Liver (tissue), 9 donors: ENCODE measurements around the gene BEGAIN. TPM values are rescaled to one million over a fixed set of nuclear protein-coding genes. Genes with fewer than 3 reads are reported as not detected.

ENCODE experiments used
- DNase-seq: peaks from one replicate; pipeline ENCODE4 v3.0.0-alpha.2; 2017; ENCODE audit warnings: low spot score
- H3K27ac ChIP-seq, 2 donors: one replicate each; pipeline ENCODE4 v1.7.0; 2013; ENCODE audit warnings: inconsistent platforms in 2 of 2, low read length in 2 of 2, control low read depth in 1 of 2, low read depth in 1 of 2, mild to moderate bottlenecking in 1 of 2
- H3K27me3 ChIP-seq, 4 donors: one replicate each; pipeline versions ENCODE4 v1.6.1 to v1.7.0; 2013; ENCODE audit warnings: low read length in 3 of 4, inconsistent platforms in 1 of 4, mild to moderate bottlenecking in 1 of 4, moderate library complexity in 1 of 4; ENCODE audit not compliant: control insufficient read depth in 4 of 4, insufficient read depth in 4 of 4
- H3K36me3 ChIP-seq, 4 donors: one replicate each; pipeline versions ENCODE4 v1.6.1 to v1.7.0; 2013; ENCODE audit warnings: low read length in 3 of 4, mild to moderate bottlenecking in 3 of 4, low read depth in 1 of 4, moderate library complexity in 1 of 4; ENCODE audit not compliant: control insufficient read depth in 4 of 4, insufficient read depth in 3 of 4
- H3K4me1 ChIP-seq, 4 donors: one replicate each; pipeline versions ENCODE4 v1.6.1 to v1.7.0; 2013; ENCODE audit warnings: low read length in 3 of 4, mild to moderate bottlenecking in 3 of 4, moderate library complexity in 1 of 4; ENCODE audit not compliant: control insufficient read depth in 4 of 4, insufficient read depth in 4 of 4
- H3K4me3 ChIP-seq, 3 donors: one replicate each; pipeline versions ENCODE4 v1.6.1 to v1.7.0; 2013; ENCODE audit warnings: low read length in 3 of 3, control low read depth in 1 of 3, low read depth in 1 of 3, mild to moderate bottlenecking in 1 of 3
- H3K9ac ChIP-seq, 2 donors: one replicate each; pipeline ENCODE4 v1.7.0; 2013; ENCODE audit warnings: low read length in 2 of 2, mild to moderate bottlenecking in 2 of 2, moderate library complexity in 2 of 2, control low read depth in 1 of 2, low read depth in 1 of 2
- H3K9me3 ChIP-seq, 4 donors: one replicate each; pipeline versions ENCODE4 v1.6.1 to v1.7.0; 2013; ENCODE audit warnings: low read length in 3 of 4; ENCODE audit not compliant: control insufficient read depth in 4 of 4
- EGR1 ChIP-seq, 2 donors: IDR thresholded peaks; 2 replicates each; pipeline ENCODE4 v1.6.1; 2016 to 2018; ENCODE audit warnings: antibody characterized with exemption in 2 of 2, low read depth in 2 of 2
- FOXA1 ChIP-seq: IDR thresholded peaks from 2 replicates; pipeline ENCODE4 v1.6.1; 2016; ENCODE audit warnings: antibody characterized with exemption
- FOXA2 ChIP-seq: IDR thresholded peaks from 2 replicates; pipeline ENCODE4 v1.6.1; 2016; ENCODE audit warnings: antibody characterized with exemption
- GABPA ChIP-seq, 2 donors: IDR thresholded peaks in 1 of 2; conservative IDR thresholded peaks in 1 of 2; 2 replicates each; pipeline ENCODE4 v1.6.1; 2016; ENCODE audit warnings: antibody characterized with exemption in 2 of 2, mild to moderate bottlenecking in 1 of 2, moderate library complexity in 1 of 2
- HNF4A ChIP-seq, 2 donors: conservative IDR thresholded peaks; 2 replicates each; pipeline ENCODE4 v1.6.1; 2016; ENCODE audit warnings: antibody characterized with exemption in 2 of 2, mild to moderate bottlenecking in 2 of 2
- HNF4G ChIP-seq: IDR thresholded peaks from 2 replicates; pipeline ENCODE4 v1.6.1; 2016; ENCODE audit warnings: antibody characterized with exemption
- JUND ChIP-seq, 2 donors: IDR thresholded peaks; 2 replicates each; pipeline ENCODE4 v1.6.1; 2016; ENCODE audit warnings: antibody characterized with exemption in 2 of 2
- MAX ChIP-seq: IDR thresholded peaks from 2 replicates; pipeline ENCODE4 v1.6.1; 2016; ENCODE audit warnings: antibody characterized with exemption
- NR2F2 ChIP-seq: IDR thresholded peaks from 2 replicates; pipeline ENCODE4 v1.6.1; 2016; ENCODE audit warnings: antibody characterized with exemption
- RAD21 ChIP-seq, 2 donors: IDR thresholded peaks; 2 replicates each; pipeline ENCODE4 v1.6.1; 2016; ENCODE audit warnings: antibody characterized with exemption in 2 of 2, mild to moderate bottlenecking in 2 of 2
- REST ChIP-seq: IDR thresholded peaks from 2 replicates; pipeline ENCODE4 v1.6.1; 2016; ENCODE audit warnings: antibody characterized with exemption, mild to moderate bottlenecking
- TAF1 ChIP-seq: conservative IDR thresholded peaks from 2 replicates; pipeline ENCODE4 v1.6.1; 2016; ENCODE audit warnings: antibody characterized with exemption, mild to moderate bottlenecking
- WGBS: extraction: QIAGEN DNeasy Blood & Tissue Kit; methylation state at CpG from one replicate; pipeline ENCODE4 v1.1.7; 2013; 5-methylcytosine and 5-hydroxymethylcytosine counted together
- polyA plus RNA-seq, 2 donors: library from polyadenylated mRNA; stranded (reverse) in 1 of 2; unstranded in 1 of 2; fragments of 200-250 nt in 1 of 2; fragments of >200 nt in 1 of 2; fragmentation: Nextera tagmentation in 1 of 2; extraction: Ambion mirVana in 1 of 2; gene quantifications; one replicate each; pipeline versions ENCODE4 v1.2.1 to v1.2.3, GENCODE V29; 2013 to 2015
- total RNA-seq, 2 donors: library from RNA; depleted of rRNA; stranded (reverse); fragments of >200 nt; gene quantifications; one replicate each; pipeline ENCODE4 v1.2.3, GENCODE V29; 2014
- TF ChIP-seq, protein P1 (sequence below): fragments of 150-350 bp; IDR thresholded peaks from 2 replicates; pipeline ENCODE4 v1.5.1; 2017; ENCODE audit warnings: improper control_type of control experiment, low read depth, low read length; ENCODE audit not compliant: missing input control
- TF ChIP-seq, protein P2 (sequence below): IDR thresholded peaks from 2 replicates; pipeline ENCODE4 v1.6.1; 2016; ENCODE audit warnings: antibody characterized with exemption
- donor health status: healthy.
- donor health status: healthy.
- donor health status: healthy.
- donor health status: healthy.
- donor health status: healthy.

BEGAIN gene
- 1 to 10 TPM in 1 of 2 donors, under 1 TPM in 1; 0.47 to 1.9 TPM for total RNA-seq
- under 1 TPM; 0.11 to 0.12 TPM for polyA plus RNA-seq

- Histone ChIP-seq H3K9ac (no peak within 1 kb of the TSS), H3K27ac (no peak within 1 kb of the TSS), H3K27me3 (peaks cover 0 to 7% (median 0%) of the 10 kb centered on the region in 4 donors), H3K4me1 (peaks cover 0 to 7% (median 6%) of the 10 kb centered on the region in 4 donors), H3K36me3 (no peaks in the 10 kb centered on the region), H3K9me3 (no peaks in the 10 kb centered on the region), H3K4me3 (peak within 1 kb of the TSS in 1 of 3 donors; percentile 54)
- no peak for DNase-seq
- WGBS = 3% methylated on average over 90 of the region's 90 CpGs
- TF ChIP-seq EGR1 (IDR thresholded peaks at IDR 0.05; ENCODE audit: low read depth in 2 of 2) (no peak), FOXA2 (no peak), NR2F2 (no peak), MAX (no peak), HNF4A (conservative IDR thresholded peaks at IDR 0.05) (no peak), JUND (IDR thresholded peaks at IDR 0.05) (no peak), HNF4G (no peak), TAF1 (no peak), REST (no peak), RAD21 (IDR thresholded peaks at IDR 0.05) (no peak), FOXA1 (no peak), GABPA (IDR thresholded peaks at IDR 0.05 in 1 of 2, conservative IDR thresholded peaks at IDR 0.05 in 1 of 2) (no peak)
- TF ChIP-seq, protein P1, sequence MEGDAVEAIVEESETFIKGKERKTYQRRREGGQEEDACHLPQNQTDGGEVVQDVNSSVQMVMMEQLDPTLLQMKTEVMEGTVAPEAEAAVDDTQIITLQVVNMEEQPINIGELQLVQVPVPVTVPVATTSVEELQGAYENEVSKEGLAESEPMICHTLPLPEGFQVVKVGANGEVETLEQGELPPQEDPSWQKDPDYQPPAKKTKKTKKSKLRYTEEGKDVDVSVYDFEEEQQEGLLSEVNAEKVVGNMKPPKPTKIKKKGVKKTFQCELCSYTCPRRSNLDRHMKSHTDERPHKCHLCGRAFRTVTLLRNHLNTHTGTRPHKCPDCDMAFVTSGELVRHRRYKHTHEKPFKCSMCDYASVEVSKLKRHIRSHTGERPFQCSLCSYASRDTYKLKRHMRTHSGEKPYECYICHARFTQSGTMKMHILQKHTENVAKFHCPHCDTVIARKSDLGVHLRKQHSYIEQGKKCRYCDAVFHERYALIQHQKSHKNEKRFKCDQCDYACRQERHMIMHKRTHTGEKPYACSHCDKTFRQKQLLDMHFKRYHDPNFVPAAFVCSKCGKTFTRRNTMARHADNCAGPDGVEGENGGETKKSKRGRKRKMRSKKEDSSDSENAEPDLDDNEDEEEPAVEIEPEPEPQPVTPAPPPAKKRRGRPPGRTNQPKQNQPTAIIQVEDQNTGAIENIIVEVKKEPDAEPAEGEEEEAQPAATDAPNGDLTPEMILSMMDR = no peak
Observed at GRCh38 chr14:100587086-100587762, at the start of gene BEGAIN. BEGAIN (minus strand) TSS chr14:100587417; CDS start chr14:100587290, 127 bp downstream.

- no peaks in the 10 kb centered on the region for H3K27me3 ChIP-seq
- no peak for DNase-seq
- H3K4me1 ChIP-seq = peaks cover 2 to 10% (median 4%) of the 10 kb centered on the region in 4 donors
- no peak overlapping the region for H3K27ac ChIP-seq
- H3K9me3 ChIP-seq = no peaks in the 10 kb centered on the region
- no peaks in the 10 kb centered on the region for H3K36me3 ChIP-seq
- no peak overlapping the region for H3K4me3 ChIP-seq
- no peak overlapping the region for H3K9ac ChIP-seq
- 95% methylated on average over 14 of the region's 14 CpGs for WGBS
- no peak for TF ChIP-seq EGR1 (IDR thresholded peaks at IDR 0.05; ENCODE audit: low read depth in 2 of 2)
- no peak for TF ChIP-seq MAX
- no peak for TF ChIP-seq RAD21 (IDR thresholded peaks at IDR 0.05)
- no peak for TF ChIP-seq TAF1
- TF ChIP-seq FOXA1 = no peak
- no peak for TF ChIP-seq FOXA2
- no peak for TF ChIP-seq GABPA (IDR thresholded peaks at IDR 0.05 in 1 of 2, conservative IDR thresholded peaks at IDR 0.05 in 1 of 2)
- no peak for TF ChIP-seq HNF4G
- TF ChIP-seq, protein P1 = no peak
- TF ChIP-seq, protein P2, sequence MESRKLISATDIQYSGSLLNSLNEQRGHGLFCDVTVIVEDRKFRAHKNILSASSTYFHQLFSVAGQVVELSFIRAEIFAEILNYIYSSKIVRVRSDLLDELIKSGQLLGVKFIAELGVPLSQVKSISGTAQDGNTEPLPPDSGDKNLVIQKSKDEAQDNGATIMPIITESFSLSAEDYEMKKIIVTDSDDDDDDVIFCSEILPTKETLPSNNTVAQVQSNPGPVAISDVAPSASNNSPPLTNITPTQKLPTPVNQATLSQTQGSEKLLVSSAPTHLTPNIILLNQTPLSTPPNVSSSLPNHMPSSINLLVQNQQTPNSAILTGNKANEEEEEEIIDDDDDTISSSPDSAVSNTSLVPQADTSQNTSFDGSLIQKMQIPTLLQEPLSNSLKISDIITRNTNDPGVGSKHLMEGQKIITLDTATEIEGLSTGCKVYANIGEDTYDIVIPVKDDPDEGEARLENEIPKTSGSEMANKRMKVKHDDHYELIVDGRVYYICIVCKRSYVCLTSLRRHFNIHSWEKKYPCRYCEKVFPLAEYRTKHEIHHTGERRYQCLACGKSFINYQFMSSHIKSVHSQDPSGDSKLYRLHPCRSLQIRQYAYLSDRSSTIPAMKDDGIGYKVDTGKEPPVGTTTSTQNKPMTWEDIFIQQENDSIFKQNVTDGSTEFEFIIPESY = no peak
- no peak for TF ChIP-seq HNF4A (conservative IDR thresholded peaks at IDR 0.05)
- no peak for TF ChIP-seq REST
Observed at GRCh38 chr14:100636559-100636958, 49.3 kb upstream of the BEGAIN start.
